IMR-90 (cell line): ENCODE measurements around the gene ZNF277. TPM values are rescaled to one million over a fixed set of nuclear protein-coding genes. Genes with fewer than 3 reads are reported as not detected.

Experiments
- ATAC-seq: fragments of 200-7000 bp; cut with Tn5 transposase; 2 replicates; pipeline ENCODE4 v1.9.1; 2020; ENCODE audit warnings: low read depth, mild to moderate bottlenecking, moderate library complexity
- BruUV-seq: library from RNA; stranded (reverse); fragments of 400-500 nt; replicated peaks from 2 replicates; lab custom pipeline; 2021; lab: Mats Ljungman, UMichigan
- CTCF ChIA-PET: fragments of 300-600 bp; formaldehyde crosslinking; extraction: SDS; loops from one replicate; lab custom pipeline; 2021; ENCODE audit warnings: antibody characterized with exemption; lab: Yijun Ruan, JAX
- POLR2A ChIA-PET: fragments of 300-600 bp; sonication (Branson Sonifier 250); formaldehyde crosslinking; loops from one replicate; lab custom pipeline; 2022; ENCODE audit warnings: antibody characterized with exemption; ENCODE audit not compliant: unreplicated experiment; lab: Charles Lee
- DNase-seq: peaks from one replicate; pipeline ENCODE4 v3.0.0; 2013
- H2AFZ ChIP-seq: replicated peaks from 2 replicates; pipeline ENCODE3; 2013; ENCODE audit warnings: low read length, mild to moderate bottlenecking; ENCODE audit not compliant: poor library complexity
- H2AK5ac ChIP-seq: 2 replicates; pipeline ENCODE4 v1.6.1; 2013; ENCODE audit warnings: low read depth, low read length, inconsistent platforms
- H2AK9ac ChIP-seq: replicated peaks from 2 replicates; pipeline ENCODE3; 2013; ENCODE audit warnings: mild to moderate bottlenecking, low read depth, low read length, moderate library complexity; ENCODE audit not compliant: poor library complexity
- H2BK120ac ChIP-seq: 2 replicates; pipeline ENCODE4 v1.6.1; 2013; ENCODE audit warnings: low read depth, low read length, inconsistent platforms
- H2BK15ac ChIP-seq: 3 replicates; pipeline ENCODE4 v1.6.1; 2013; ENCODE audit warnings: low read depth, low read length, inconsistent platforms
- H2BK20ac ChIP-seq: 2 replicates; pipeline ENCODE4 v1.6.1; 2013; ENCODE audit warnings: low read depth, mild to moderate bottlenecking, inconsistent platforms, low read length, moderate library complexity
- H2BK5ac ChIP-seq: 2 replicates; pipeline ENCODE4 v1.6.1; 2013; ENCODE audit warnings: mild to moderate bottlenecking, low read depth, low read length, inconsistent platforms; ENCODE audit not compliant: poor library complexity, severe bottlenecking
- H3K14ac ChIP-seq: replicated peaks from 2 replicates; pipeline ENCODE4 v1.6.1; 2013; ENCODE audit warnings: low read depth, low read length, inconsistent platforms
- H3K18ac ChIP-seq: 2 replicates; pipeline ENCODE4 v1.6.1; 2013; ENCODE audit warnings: low read depth, low read length, control low read depth
- H3K23ac ChIP-seq: 2 replicates; pipeline ENCODE4 v1.6.1; 2013; ENCODE audit warnings: low read depth, low read length, inconsistent platforms
- H3K27ac ChIP-seq: 2 replicates; pipeline ENCODE4 v1.5.1; 2013; ENCODE audit warnings: mild to moderate bottlenecking, control low read depth, low read length; ENCODE audit not compliant: insufficient read depth
- H3K27me3 ChIP-seq: 2 replicates; pipeline ENCODE4 v1.6.1; 2013; ENCODE audit warnings: low read length; ENCODE audit not compliant: control insufficient read depth, insufficient read depth
- H3K36me3 ChIP-seq: 2 replicates; pipeline ENCODE4 v1.6.1; 2013; ENCODE audit warnings: low read length, mixed read lengths; ENCODE audit not compliant: control insufficient read depth, insufficient read depth
- H3K4ac ChIP-seq: 2 replicates; pipeline ENCODE4 v1.6.1; 2013; ENCODE audit warnings: low read depth, low read length, inconsistent platforms
- H3K4me1 ChIP-seq: 2 replicates; pipeline ENCODE4 v1.6.1; 2013; ENCODE audit warnings: low read length, mixed read lengths; ENCODE audit not compliant: control insufficient read depth, insufficient read depth
- H3K4me2 ChIP-seq: 2 replicates; pipeline ENCODE4 v1.6.1; 2013; ENCODE audit warnings: low read depth, mild to moderate bottlenecking, control low read depth, low read length, moderate library complexity
- H3K4me3 ChIP-seq: 2 replicates; pipeline ENCODE4 v1.5.1; 2013; ENCODE audit warnings: low read depth, mild to moderate bottlenecking, control low read depth, low read length, moderate library complexity; ENCODE audit not compliant: insufficient read depth
- H3K56ac ChIP-seq: 2 replicates; pipeline ENCODE4 v1.6.1; 2013; ENCODE audit warnings: low read length, inconsistent platforms; ENCODE audit not compliant: insufficient read depth; ENCODE audit errors: extremely low read depth
- H3K79me1 ChIP-seq, 2 experiments: 2 replicates each; pipeline ENCODE4 v1.6.1; 2013; ENCODE audit warnings: low read length in 2 of 2, inconsistent platforms in 1 of 2, low read depth in 1 of 2
- H3K9ac ChIP-seq: 2 replicates; pipeline ENCODE4 v1.6.1; 2013; ENCODE audit warnings: low read depth, low read length, control low read depth
- H3K9me1 ChIP-seq: 2 replicates; pipeline ENCODE4 v1.6.1; 2013; ENCODE audit warnings: low read length, inconsistent platforms; ENCODE audit not compliant: insufficient read depth
- H3K9me3 ChIP-seq: 2 replicates; pipeline ENCODE4 v1.6.1; 2013; ENCODE audit warnings: low read length; ENCODE audit not compliant: control insufficient read depth, insufficient read depth
- H4K20me1 ChIP-seq: 2 replicates; pipeline ENCODE4 v1.6.1; 2013; ENCODE audit warnings: low read length, inconsistent platforms; ENCODE audit not compliant: insufficient read depth
- H4K5ac ChIP-seq: 2 replicates; pipeline ENCODE4 v1.6.1; 2013; ENCODE audit warnings: mild to moderate bottlenecking, low read depth, low read length, control low read depth
- H4K8ac ChIP-seq, 2 experiments: 2 replicates each; pipeline ENCODE4 v1.6.1; 2013; ENCODE audit warnings: low read depth in 2 of 2, low read length in 2 of 2, control low read depth in 1 of 2, inconsistent platforms in 1 of 2
- H4K91ac ChIP-seq: 2 replicates; pipeline ENCODE4 v1.6.1; 2013; ENCODE audit warnings: low read depth, low read length, inconsistent platforms; ENCODE audit not compliant: insufficient read depth
- CEBPB ChIP-seq: IDR thresholded peaks from 2 replicates; pipeline ENCODE4 v1.6.1; 2012; ENCODE audit warnings: low read depth, low read length, improper control_type of control experiment
- CHD1 ChIP-seq: IDR thresholded peaks from 2 replicates; pipeline ENCODE4 v1.6.1; 2012; ENCODE audit warnings: low read depth, low read length, improper control_type of control experiment
- FOS ChIP-seq: fragments of 150-350 bp; IDR thresholded peaks from 2 replicates; pipeline ENCODE4 v1.6.1; 2016; ENCODE audit warnings: low read depth, low read length
- MXI1 ChIP-seq: IDR thresholded peaks from 2 replicates; pipeline ENCODE4 v1.6.1; 2012; ENCODE audit warnings: low read depth, mild to moderate bottlenecking, low read length, moderate library complexity, borderline replicate concordance
- NFE2L2 ChIP-seq: fragments of 150-350 bp; IDR thresholded peaks from 2 replicates; pipeline ENCODE4 v1.6.1; 2016; ENCODE audit warnings: low read depth, mild to moderate bottlenecking, low read length
- POLR2A ChIP-seq: IDR thresholded peaks from 2 replicates; pipeline ENCODE4 v1.6.1; 2012; ENCODE audit warnings: mild to moderate bottlenecking, low read depth, low read length
- RAD21 ChIP-seq: IDR thresholded peaks from 2 replicates; pipeline ENCODE4 v1.6.1; 2012; ENCODE audit warnings: low read length, improper control_type of control experiment
- SMC3 ChIP-seq: fragments of 150-350 bp; IDR thresholded peaks from 2 replicates; pipeline ENCODE4 v1.6.1; 2016; ENCODE audit warnings: low read depth, mild to moderate bottlenecking, antibody characterized with exemption, low read length, moderate library complexity
- WGBS, 2 experiments: methylation state at CpG; one replicate each; pipeline versions ENCODE4 v1.1.5 to v1.1.7; 2013; ENCODE audit warnings: missing lambda C conversion rate in 2 of 2; ENCODE audit not compliant: insufficient read length in 1 of 2; ENCODE audit errors: extremely low coverage in 2 of 2; 5-methylcytosine and 5-hydroxymethylcytosine counted together
- dilution Hi-C: fragments of 300-500 bp; cut with HindIII; formaldehyde crosslinking; loops from one replicate; pipeline ENCODE4 v1.14.3; 2018; ENCODE audit warnings: low sequenced_read_pairs; ENCODE audit not compliant: unreplicated experiment
- in situ Hi-C: fragments of 300-500 bp; cut with MboI; formaldehyde crosslinking; loops from 3 replicates; pipeline ENCODE4 v1.14.3; 2019; ENCODE audit warnings: low sequenced_read_pairs, inconsistent platforms, mixed read lengths
- intact Hi-C: fragments of 100-400 bp; cut with micrococcal nuclease; formaldehyde crosslinking; loops from 2 replicates; pipeline ENCODE4 v1.10.0; 2022
- polyA plus RNA-seq, 3 experiments: library from polyadenylated mRNA; depleted of rRNA; stranded (reverse); fragments of >200 nt; gene quantifications; 2 replicates each; pipeline ENCODE4 v1.2.3, GENCODE V29; 2012; ENCODE audit warnings: low replicate concordance in 1 of 3
- total RNA-seq: library from RNA; depleted of rRNA; stranded (reverse); fragments of >200 nt; gene quantifications from 2 replicates; pipeline ENCODE4 v1.2.3, GENCODE V29; 2012
- TF ChIP-seq, protein P1 (sequence below): fragments of 150-350 bp; IDR thresholded peaks from 2 replicates; pipeline ENCODE4 v1.6.1; 2016; ENCODE audit warnings: low read depth, mild to moderate bottlenecking, low read length, moderate library complexity, borderline replicate concordance
- TF ChIP-seq, protein P2 (sequence below): fragments of 150-350 bp; IDR thresholded peaks from 2 replicates; pipeline ENCODE4 v1.6.1; 2017; ENCODE audit warnings: mild to moderate bottlenecking, antibody characterized with exemption, low read length, low read depth

The ZNF277 gene
- total and polyA plus RNA-seq, 2 of the 4 experiments (the other 2 are of a cell fraction): 7.3 to 21.3 TPM

DNA sequence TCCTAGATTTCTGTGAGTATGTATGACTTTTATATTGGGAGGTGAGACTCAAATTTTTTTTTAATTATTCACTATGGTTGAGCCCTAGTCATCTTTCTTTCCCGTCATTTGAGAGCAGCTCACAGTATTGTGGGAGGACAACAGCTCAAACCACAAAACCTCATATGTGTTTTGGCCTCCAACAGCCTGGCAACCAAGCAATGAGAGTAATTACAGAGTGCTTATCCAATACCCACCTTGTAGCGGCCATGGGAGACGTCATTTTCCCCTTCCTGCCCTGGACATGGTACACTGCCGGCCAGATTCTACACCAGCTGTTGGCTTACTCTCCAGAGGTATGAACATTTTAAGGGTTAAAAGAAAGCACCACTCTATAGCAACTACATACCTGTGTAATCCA is 49.4 kb upstream of the ZNF277 start:
- no peak overlapping the region for H3K4me2 ChIP-seq
- peak; percentile 62 for DNase-seq
- POLR2A ChIA-PET: interaction anchor here (0.7 kb wide), 1 partner anchor 392 kb away, joined by 6 read pairs; no protein-coding TSS in a partner anchor

More for the DNA sequence above, 49.4 kb upstream of the ZNF277 start:
- H3K9ac ChIP-seq: no peak overlapping the region
- dilution Hi-C loops (no loop called here), in situ Hi-C loops (no loop called here), intact Hi-C loops (no loop called here)
- no peak overlapping the region for H2AK5ac ChIP-seq
- H3K4me1 ChIP-seq: peaks cover 3% of the 10 kb centered on the region
- no peaks in the 10 kb centered on the region for H3K9me3 ChIP-seq
- H3K36me3 ChIP-seq: no peaks in the 10 kb centered on the region
- H2BK20ac ChIP-seq: no peak overlapping the region
- no peak overlapping the region for H2BK120ac ChIP-seq
- H3K23ac ChIP-seq: no peak overlapping the region
- no peak overlapping the region for H2AK9ac ChIP-seq
- H3K14ac ChIP-seq: no peak overlapping the region
- H3K56ac ChIP-seq: no peak overlapping the region
- H2AFZ ChIP-seq: no peak overlapping the region
- ATAC-seq: no peak
- no peaks in the 10 kb centered on the region for H3K27me3 ChIP-seq
- H3K9me1 ChIP-seq: peaks cover 8% of the 10 kb centered on the region
- no CpG with 5 or more reads among the region's 4 CpGs for WGBS, 2 experiments
- no peak overlapping the region for H4K5ac ChIP-seq
- H3K27ac ChIP-seq: no peak overlapping the region
- peaks cover 15% of the 10 kb centered on the region in 2 experiments for H3K79me1 ChIP-seq
- BruUV-seq: no TSS peak
- no peak overlapping the region for H4K8ac ChIP-seq
- TF ChIP-seq, protein P1, sequence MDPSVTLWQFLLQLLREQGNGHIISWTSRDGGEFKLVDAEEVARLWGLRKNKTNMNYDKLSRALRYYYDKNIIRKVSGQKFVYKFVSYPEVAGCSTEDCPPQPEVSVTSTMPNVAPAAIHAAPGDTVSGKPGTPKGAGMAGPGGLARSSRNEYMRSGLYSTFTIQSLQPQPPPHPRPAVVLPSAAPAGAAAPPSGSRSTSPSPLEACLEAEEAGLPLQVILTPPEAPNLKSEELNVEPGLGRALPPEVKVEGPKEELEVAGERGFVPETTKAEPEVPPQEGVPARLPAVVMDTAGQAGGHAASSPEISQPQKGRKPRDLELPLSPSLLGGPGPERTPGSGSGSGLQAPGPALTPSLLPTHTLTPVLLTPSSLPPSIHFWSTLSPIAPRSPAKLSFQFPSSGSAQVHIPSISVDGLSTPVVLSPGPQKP: no peak
- TF ChIP-seq NFE2L2 (no peak), CHD1 (no peak), FOS (no peak), RAD21 (no peak), MXI1 (no peak), CEBPB (no peak), POLR2A (no peak), SMC3 (no peak)
- TF ChIP-seq, protein P2, sequence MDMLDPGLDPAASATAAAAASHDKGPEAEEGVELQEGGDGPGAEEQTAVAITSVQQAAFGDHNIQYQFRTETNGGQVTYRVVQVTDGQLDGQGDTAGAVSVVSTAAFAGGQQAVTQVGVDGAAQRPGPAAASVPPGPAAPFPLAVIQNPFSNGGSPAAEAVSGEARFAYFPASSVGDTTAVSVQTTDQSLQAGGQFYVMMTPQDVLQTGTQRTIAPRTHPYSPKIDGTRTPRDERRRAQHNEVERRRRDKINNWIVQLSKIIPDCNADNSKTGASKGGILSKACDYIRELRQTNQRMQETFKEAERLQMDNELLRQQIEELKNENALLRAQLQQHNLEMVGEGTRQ: no peak
- no peak overlapping the region for H2BK15ac ChIP-seq
- no peak overlapping the region for H3K4me3 ChIP-seq
- no peak overlapping the region for H2BK5ac ChIP-seq
- H4K91ac ChIP-seq: no peak overlapping the region
- no peak overlapping the region for H3K4ac ChIP-seq
- no peaks in the 10 kb centered on the region for H4K20me1 ChIP-seq
- H3K18ac ChIP-seq: no peak overlapping the region
- CTCF ChIA-PET: no interaction called here
